Endothelial cell of umbilical vein (primary cell): ENCODE data around the gene CRYBG2.
"Not testable (repeated sequence)": the region's sequence is repeated elsewhere in the genome, so short reads cannot be mapped to it uniquely, and the experiment has no call there.

ENCODE experiments used
- CTCF ChIP-seq, 2 donors: IDR thresholded peaks; 1 replicate in 1 of 2; 2 replicates in 1 of 2; pipeline ENCODE4 v1.5.1; 2011; ENCODE audit warnings: low read length in 2 of 2, mild to moderate bottlenecking in 2 of 2, moderate library complexity in 2 of 2, control low read depth in 1 of 2, inconsistent platforms in 1 of 2, low read depth in 1 of 2; ENCODE audit not compliant: insufficient read depth in 1 of 2; ENCODE audit errors: extremely low read depth in 1 of 2
- EZH2 ChIP-seq: IDR thresholded peaks from 2 replicates; pipeline ENCODE4 v1.6.1; 2012; ENCODE audit warnings: borderline replicate concordance, low read depth, mild to moderate bottlenecking, moderate library complexity, low read length, inconsistent platforms; ENCODE audit not compliant: severe bottlenecking
- FOS ChIP-seq: IDR thresholded peaks from 2 replicates; pipeline ENCODE4 v1.6.1; 2011; ENCODE audit warnings: mild to moderate bottlenecking, low read length, moderate library complexity, borderline replicate concordance; ENCODE audit not compliant: insufficient read depth
- GATA2 ChIP-seq: IDR thresholded peaks from 2 replicates; pipeline ENCODE4 v1.7.0; 2011; ENCODE audit warnings: low read depth, mild to moderate bottlenecking, moderate library complexity, mixed read lengths, low read length; ENCODE audit not compliant: insufficient read length, insufficient read depth
- JUN ChIP-seq: IDR thresholded peaks from 2 replicates; pipeline ENCODE4 v1.6.1; 2011; ENCODE audit warnings: borderline replicate concordance, low read depth; ENCODE audit not compliant: insufficient read length, insufficient read depth
- MAX ChIP-seq: IDR thresholded peaks from 2 replicates; pipeline ENCODE4 v1.6.1; 2011; ENCODE audit not compliant: insufficient read depth, insufficient read length
- MYC ChIP-seq: IDR thresholded peaks from one replicate; pipeline ENCODE4 v1.6.1; 2011; ENCODE audit warnings: mild to moderate bottlenecking, low read depth, low read length
- POLR2A ChIP-seq: IDR thresholded peaks from 2 replicates; pipeline ENCODE4 v1.6.1; 2012; ENCODE audit warnings: low read depth, mild to moderate bottlenecking, control low read depth, low read length
- POLR2AphosphoS5 ChIP-seq: IDR thresholded peaks from 2 replicates; pipeline ENCODE4 v1.6.1; 2012; ENCODE audit warnings: low read depth, mild to moderate bottlenecking, control low read depth, low read length, moderate library complexity; ENCODE audit not compliant: insufficient read depth

GRCh38 chr1:26292735-26293134, 61.2 kb downstream of the CRYBG2 start:
- not testable (repeated sequence) for TF ChIP-seq CTCF (IDR thresholded peaks at IDR 0.05; ENCODE audit: extremely low read depth in 1 of 2, insufficient read depth in 1 of 2, low read depth in 1 of 2, low read length in 2 of 2); MAX; FOS; POLR2AphosphoS5; POLR2A; JUN; EZH2; MYC; GATA2
